ENCODE results near the gene ZC3H4.

GRCh38 chr19:47086280-47086679 lies 27.3 kb downstream of the ZC3H4 start:
- no peak for TF ChIP-seq EZH2 (IDR thresholded peaks at IDR 0.05; ENCODE audit: low read depth)
- TF ChIP-seq, protein P1, sequence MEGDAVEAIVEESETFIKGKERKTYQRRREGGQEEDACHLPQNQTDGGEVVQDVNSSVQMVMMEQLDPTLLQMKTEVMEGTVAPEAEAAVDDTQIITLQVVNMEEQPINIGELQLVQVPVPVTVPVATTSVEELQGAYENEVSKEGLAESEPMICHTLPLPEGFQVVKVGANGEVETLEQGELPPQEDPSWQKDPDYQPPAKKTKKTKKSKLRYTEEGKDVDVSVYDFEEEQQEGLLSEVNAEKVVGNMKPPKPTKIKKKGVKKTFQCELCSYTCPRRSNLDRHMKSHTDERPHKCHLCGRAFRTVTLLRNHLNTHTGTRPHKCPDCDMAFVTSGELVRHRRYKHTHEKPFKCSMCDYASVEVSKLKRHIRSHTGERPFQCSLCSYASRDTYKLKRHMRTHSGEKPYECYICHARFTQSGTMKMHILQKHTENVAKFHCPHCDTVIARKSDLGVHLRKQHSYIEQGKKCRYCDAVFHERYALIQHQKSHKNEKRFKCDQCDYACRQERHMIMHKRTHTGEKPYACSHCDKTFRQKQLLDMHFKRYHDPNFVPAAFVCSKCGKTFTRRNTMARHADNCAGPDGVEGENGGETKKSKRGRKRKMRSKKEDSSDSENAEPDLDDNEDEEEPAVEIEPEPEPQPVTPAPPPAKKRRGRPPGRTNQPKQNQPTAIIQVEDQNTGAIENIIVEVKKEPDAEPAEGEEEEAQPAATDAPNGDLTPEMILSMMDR (conservative IDR thresholded peaks at IDR 0.05), result no peak

Data from PC-9 (cell line).